MCF 10A (cell line): ENCODE data around the gene CXCR3. TPM values are rescaled to one million over a fixed set of nuclear protein-coding genes. Genes with fewer than 3 reads are reported as not detected.
"Not testable (repeated sequence)": the region's sequence is repeated elsewhere in the genome, so short reads cannot be mapped to it uniquely, and the experiment has no call there.

Source experiments
- BruUV-seq: library from RNA; stranded (reverse); fragments of 400-500 nt; replicated peaks from 2 replicates; lab custom pipeline; 2021; lab: Mats Ljungman, UMichigan
- CTCF ChIA-PET: fragments of 300-600 bp; sonication (Branson Sonifier 250); formaldehyde crosslinking; extraction: SDS; loops from one replicate; lab custom pipeline; 2021; ENCODE audit warnings: antibody characterized with exemption, inconsistent platforms; lab: Yijun Ruan, JAX
- POLR2A ChIA-PET: fragments of 300-600, 350-650 bp; sonication (Branson Sonifier 250); formaldehyde crosslinking; extraction: SDS; loops from one replicate; lab custom pipeline; 2020; ENCODE audit warnings: antibody characterized with exemption, inconsistent platforms; lab: Yijun Ruan, JAX
- DNase-seq: peaks from one replicate; pipeline ENCODE4 v3.0.0-alpha.2; 2018; ENCODE audit not compliant: unreplicated experiment
- H3K27ac Mint-ChIP-seq: one replicate; pipeline ENCODE4 v1.8.0; 2022; ENCODE audit warnings: mild to moderate bottlenecking, low read depth, mixed read lengths; ENCODE audit not compliant: unreplicated experiment
- H3K27me3 Mint-ChIP-seq: one replicate; pipeline ENCODE4 v1.8.0; 2022; ENCODE audit warnings: mixed read lengths; ENCODE audit not compliant: insufficient read depth, unreplicated experiment
- H3K36me3 Mint-ChIP-seq: one replicate; pipeline ENCODE4 v1.8.0; 2022; ENCODE audit warnings: mild to moderate bottlenecking, moderate library complexity, mixed read lengths; ENCODE audit not compliant: insufficient read depth, unreplicated experiment
- H3K4me1 Mint-ChIP-seq: one replicate; pipeline ENCODE4 v1.8.0; 2022; ENCODE audit warnings: mixed read lengths; ENCODE audit not compliant: insufficient read depth, unreplicated experiment
- H3K4me3 Mint-ChIP-seq: one replicate; pipeline ENCODE4 v1.8.0; 2022; ENCODE audit warnings: mild to moderate bottlenecking, moderate library complexity, mixed read lengths; ENCODE audit not compliant: unreplicated experiment
- H3K9me3 Mint-ChIP-seq: one replicate; pipeline ENCODE4 v1.8.0; 2022; ENCODE audit warnings: mixed read lengths; ENCODE audit not compliant: unreplicated experiment
- intact Hi-C: fragments of 100-400 bp; cut with micrococcal nuclease; formaldehyde crosslinking; loops from 2 replicates; pipeline ENCODE4 v1.14.1; 2022
- total RNA-seq: library from RNA; stranded (reverse); gene quantifications from 2 replicates; pipeline ENCODE4 v1.2.3, GENCODE V29; 2022
- TF ChIP-seq, protein P1 (sequence below): fragments of 200-600 bp; IDR thresholded peaks from one replicate; pipeline ENCODE4 v1.8.0; 2022; ENCODE audit warnings: antibody characterized with exemption, mild to moderate bottlenecking; ENCODE audit not compliant: unreplicated experiment

CXCR3 gene
- total RNA-seq, 1 experiment from 2014 or later = not detected

DNA sequence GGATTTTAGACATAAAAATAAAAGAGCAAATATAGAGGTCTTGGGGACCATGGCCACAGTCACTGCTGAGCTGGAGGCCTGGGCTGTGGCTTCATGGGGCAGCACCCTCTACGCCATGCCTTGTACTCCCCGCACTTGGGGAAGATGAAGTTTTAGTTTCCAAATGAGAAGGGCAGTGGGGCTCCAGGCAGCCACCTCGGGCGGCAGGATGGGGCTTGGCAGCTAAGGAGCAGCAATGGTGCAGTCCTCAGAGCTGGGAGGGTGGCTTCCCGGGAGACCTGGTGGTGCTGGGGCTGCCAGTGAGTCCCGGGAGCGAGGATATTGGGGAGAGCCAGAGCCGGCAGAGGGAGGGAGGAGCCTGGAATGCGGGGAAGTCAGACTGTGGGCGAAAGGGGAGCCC is 2.4 kb downstream of the CXCR3 start:
- H3K4me1 Mint-ChIP-seq = no peaks in the 10 kb centered on the region
- BruUV-seq = no TSS peak
- no peak overlapping the region for H3K4me3 Mint-ChIP-seq
- POLR2A ChIA-PET = no interaction called here
- H3K27ac Mint-ChIP-seq = no peak overlapping the region
- DNase-seq = no peak
- CTCF ChIA-PET = no interaction called here
- H3K36me3 Mint-ChIP-seq = peaks cover 47% of the 10 kb centered on the region
- H3K27me3 Mint-ChIP-seq = no peaks in the 10 kb centered on the region
- no peaks in the 10 kb centered on the region for H3K9me3 Mint-ChIP-seq
- intact Hi-C loops = no loop called here
- TF ChIP-seq, protein P1, sequence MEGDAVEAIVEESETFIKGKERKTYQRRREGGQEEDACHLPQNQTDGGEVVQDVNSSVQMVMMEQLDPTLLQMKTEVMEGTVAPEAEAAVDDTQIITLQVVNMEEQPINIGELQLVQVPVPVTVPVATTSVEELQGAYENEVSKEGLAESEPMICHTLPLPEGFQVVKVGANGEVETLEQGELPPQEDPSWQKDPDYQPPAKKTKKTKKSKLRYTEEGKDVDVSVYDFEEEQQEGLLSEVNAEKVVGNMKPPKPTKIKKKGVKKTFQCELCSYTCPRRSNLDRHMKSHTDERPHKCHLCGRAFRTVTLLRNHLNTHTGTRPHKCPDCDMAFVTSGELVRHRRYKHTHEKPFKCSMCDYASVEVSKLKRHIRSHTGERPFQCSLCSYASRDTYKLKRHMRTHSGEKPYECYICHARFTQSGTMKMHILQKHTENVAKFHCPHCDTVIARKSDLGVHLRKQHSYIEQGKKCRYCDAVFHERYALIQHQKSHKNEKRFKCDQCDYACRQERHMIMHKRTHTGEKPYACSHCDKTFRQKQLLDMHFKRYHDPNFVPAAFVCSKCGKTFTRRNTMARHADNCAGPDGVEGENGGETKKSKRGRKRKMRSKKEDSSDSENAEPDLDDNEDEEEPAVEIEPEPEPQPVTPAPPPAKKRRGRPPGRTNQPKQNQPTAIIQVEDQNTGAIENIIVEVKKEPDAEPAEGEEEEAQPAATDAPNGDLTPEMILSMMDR = no peak

DNA sequence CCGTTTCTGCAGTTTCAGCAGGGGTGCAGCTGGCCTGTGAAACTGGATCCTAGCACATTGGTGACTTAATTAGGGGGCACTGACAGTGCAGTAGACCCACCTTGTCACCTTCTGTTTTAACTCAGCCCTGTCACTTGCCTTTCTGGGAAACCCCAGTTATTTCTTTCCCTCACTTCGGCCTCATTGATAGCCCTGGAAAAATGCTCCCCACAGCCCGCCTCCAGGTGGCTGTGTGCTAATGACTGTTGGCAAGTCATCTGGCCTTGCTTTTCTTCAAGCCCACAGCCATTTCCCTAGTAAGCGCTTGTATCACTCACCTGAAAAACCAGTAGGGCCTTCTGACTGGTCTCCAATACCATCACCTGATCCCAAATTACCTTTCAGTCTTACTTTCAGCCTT is 3.3 kb downstream of the CXCR3 start:
- intact Hi-C loops = no loop called here
- BruUV-seq = no TSS peak
- POLR2A ChIA-PET = no interaction called here
- H3K36me3 Mint-ChIP-seq = peaks cover 54% of the 10 kb centered on the region
- no peaks in the 10 kb centered on the region for H3K4me1 Mint-ChIP-seq
- H3K4me3 Mint-ChIP-seq = no peak overlapping the region
- no peak overlapping the region for H3K27ac Mint-ChIP-seq
- no peaks in the 10 kb centered on the region for H3K9me3 Mint-ChIP-seq
- CTCF ChIA-PET = interaction anchor here (1.6 kb wide), 1 partner anchor 8 kb away, joined by 4 read pairs; no protein-coding TSS in a partner anchor
- no peak for DNase-seq
- TF ChIP-seq, protein P1 = no peak
- H3K27me3 Mint-ChIP-seq = no peaks in the 10 kb centered on the region

DNA sequence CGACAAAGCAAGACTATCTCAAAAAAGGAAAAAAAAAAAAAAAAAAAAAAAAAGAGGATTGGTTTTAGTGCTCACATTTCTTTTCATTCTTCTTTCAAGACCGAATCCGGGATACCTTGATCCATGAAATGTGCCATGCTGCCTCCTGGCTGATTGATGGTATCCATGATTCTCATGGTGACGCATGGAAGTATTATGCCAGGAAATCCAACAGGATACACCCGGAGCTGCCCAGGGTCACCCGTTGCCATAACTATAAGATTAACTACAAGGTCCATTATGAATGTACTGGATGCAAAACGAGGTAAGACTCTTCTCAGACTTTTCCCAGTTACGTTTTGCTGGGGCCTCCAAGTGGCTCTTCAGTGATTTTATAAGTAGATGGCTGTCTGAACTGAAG is 6.1 kb downstream of the CXCR3 start:
- DNase-seq = no peak
- Mint-ChIP-seq H3K9me3 (peaks cover 11% of the 10 kb centered on the region), H3K27ac (no peak overlapping the region), H3K36me3 (peaks cover 75% of the 10 kb centered on the region), H3K4me3 (no peak overlapping the region), H3K27me3 (peaks cover 24% of the 10 kb centered on the region), H3K4me1 (no peaks in the 10 kb centered on the region)
- BruUV-seq = no TSS peak
- ChIA-PET POLR2A (no interaction called here), CTCF (no interaction called here)
- TF ChIP-seq, protein P1 = no peak
- intact Hi-C loops = no loop called here

GRCh38 chrX:71611736-71612135 is 6.6 kb downstream of the CXCR3 start:
- intact Hi-C loops, H3K27ac Mint-ChIP-seq, DNase-seq, CTCF ChIA-PET, POLR2A ChIA-PET, H3K4me3 Mint-ChIP-seq, H3K4me1 Mint-ChIP-seq, BruUV-seq: not testable (repeated sequence)
- Mint-ChIP-seq H3K36me3 (peaks cover 80% of the 10 kb centered on the region), H3K9me3 (peaks cover 12% of the 10 kb centered on the region), H3K27me3 (peaks cover 24% of the 10 kb centered on the region)
